GM12878 (cell line): Measurements from ENCODE around the gene RAB4B. TPM values are rescaled to one million over a fixed set of nuclear protein-coding genes. Genes with fewer than 3 reads are reported as not detected.

Source experiments
- BCLAF1 ChIP-seq: fragments of 450-650 bp; IDR thresholded peaks from 2 replicates; pipeline ENCODE4 v1.6.1; 2017; ENCODE audit warnings: antibody characterized with exemption, mild to moderate bottlenecking, moderate library complexity
- CBX3 ChIP-seq: fragments of 200-600 bp; sonication (generic); IDR thresholded peaks from 2 replicates; pipeline ENCODE4 v1.6.1; 2016; ENCODE audit warnings: low read depth, borderline replicate concordance
- CEBPZ ChIP-seq: fragments of 150-350 bp; IDR thresholded peaks from 2 replicates; pipeline ENCODE4 v1.6.1; 2016; ENCODE audit warnings: low read depth, low read length
- EZH2 ChIP-seq: IDR thresholded peaks from 2 replicates; pipeline ENCODE4 v1.6.1; 2012; ENCODE audit warnings: low read depth, mild to moderate bottlenecking, control low read depth, inconsistent platforms, low read length, borderline replicate concordance; ENCODE audit not compliant: control insufficient read depth
- FOS ChIP-seq: IDR thresholded peaks from 3 replicates; pipeline ENCODE4 v1.6.1; 2011; ENCODE audit warnings: borderline replicate concordance; ENCODE audit not compliant: insufficient read length; ENCODE audit errors: extremely low read depth
- GABPA ChIP-seq: IDR thresholded peaks from 2 replicates; pipeline ENCODE4 v1.6.1; 2014; ENCODE audit warnings: antibody characterized with exemption, low read depth, mild to moderate bottlenecking, inconsistent platforms
- HDAC6 ChIP-seq: fragments of 200-600 bp; sonication (generic); IDR thresholded peaks from one replicate; pipeline ENCODE4 v1.8.0; 2017; ENCODE audit warnings: antibody characterized with exemption; ENCODE audit not compliant: unreplicated experiment
- MLLT1 ChIP-seq: fragments of 450-650 bp; IDR thresholded peaks from 2 replicates; pipeline ENCODE4 v1.6.1; 2016; ENCODE audit warnings: mild to moderate bottlenecking
- MYB ChIP-seq: fragments of 150-350 bp; IDR thresholded peaks from 2 replicates; pipeline ENCODE4 v1.6.1; 2014; ENCODE audit warnings: mild to moderate bottlenecking, low read depth, low read length, borderline replicate concordance
- PAX5 ChIP-seq: IDR thresholded peaks from 2 replicates; pipeline ENCODE4 v1.6.1; 2011; ENCODE audit warnings: low read depth, low read length, borderline replicate concordance
- PAX8 ChIP-seq: fragments of 450-650 bp; IDR thresholded peaks from 2 replicates; pipeline ENCODE4 v1.6.1; 2017; ENCODE audit warnings: mild to moderate bottlenecking, moderate library complexity
- SMAD5 ChIP-seq: IDR thresholded peaks from 2 replicates; pipeline ENCODE4 v1.6.1; 2016; ENCODE audit warnings: antibody characterized with exemption, low read depth
- SMC3 ChIP-seq: IDR thresholded peaks from 2 replicates; pipeline ENCODE4 v1.6.1; 2011; ENCODE audit warnings: low read length, improper control_type of control experiment, borderline replicate concordance
- SREBF1 ChIP-seq: IDR thresholded peaks from 2 replicates; pipeline ENCODE4 v1.6.1; 2012; ENCODE audit warnings: mild to moderate bottlenecking, low read length
- STAT3 ChIP-seq: IDR thresholded peaks from 2 replicates; pipeline ENCODE4 v1.6.1; 2011; ENCODE audit warnings: low read depth, low read length, improper control_type of control experiment
- SUZ12 ChIP-seq: fragments of 200-600 bp; sonication (generic); IDR thresholded peaks from one replicate; pipeline ENCODE4 v1.6.1; 2018; ENCODE audit warnings: antibody characterized with exemption, mild to moderate bottlenecking; ENCODE audit not compliant: unreplicated experiment
- TARDBP ChIP-seq: IDR thresholded peaks from 2 replicates; pipeline ENCODE4 v1.6.1; 2016; ENCODE audit warnings: borderline replicate concordance
- ZBTB4 ChIP-seq: fragments of 450-650 bp; formaldehyde crosslinking; IDR thresholded peaks from 2 replicates; pipeline ENCODE4 v1.4.0; 2022; ENCODE audit warnings: mild to moderate bottlenecking, moderate library complexity
- ZZZ3 ChIP-seq: IDR thresholded peaks from 2 replicates; pipeline ENCODE4 v1.6.1; 2011; ENCODE audit warnings: low read depth; ENCODE audit not compliant: control insufficient read depth, insufficient read length
- polyA plus RNA-seq, 11 experiments: library from polyadenylated mRNA; depleted of rRNA in 4 of 11; unstranded in 6 of 11; stranded (reverse) in 5 of 11; fragments of >200 nt; fragmentation: Nextera tagmentation in 4 of 11; fragmentation: Illumina TruSeq in 1 of 11; extraction: Ambion mirVana in 4 of 11; extraction: Trizol in 1 of 11; gene quantifications; 1 replicate in 1 of 11; 2 replicates in 10 of 11; pipeline versions ENCODE4 v1.2.1 to v1.2.3, GENCODE V29; 2011 to 2016; ENCODE audit warnings: inconsistent platforms in 2 of 11, missing spikeins in 2 of 11, low read depth in 1 of 11
- total RNA-seq, 4 experiments: library from RNA; depleted of rRNA in 3 of 4; stranded (reverse); fragments of >200 nt in 3 of 4; fragmentation: Illumina TruSeq in 1 of 4; extraction: Trizol in 1 of 4; gene quantifications; 2 replicates each; pipeline versions ENCODE4 v1.2.1 to v1.2.3, GENCODE V29; 2013 to 2021

RAB4B gene
- total and polyA plus RNA-seq, 10 of the 15 experiments (the other 5 are each of a cell fraction or from before 2014, with no cell fraction given), result 0.60 to 51.5 (median 27.7) TPM

- no peak for TF ChIP-seq BCLAF1
- TF ChIP-seq FOS, result no peak
- TF ChIP-seq PAX8, result no peak
- no peak for TF ChIP-seq SMC3
- TF ChIP-seq MLLT1, result peak; percentile 99
- peak; percentile 73; the same call in 1 of the 2 replicates for TF ChIP-seq MYB
- no peak for TF ChIP-seq SMAD5
- no peak for TF ChIP-seq HDAC6
- TF ChIP-seq ZBTB4 (CRISPR knock-in tag), result no peak
- no peak for TF ChIP-seq STAT3
- TF ChIP-seq SUZ12, result no peak
- TF ChIP-seq CEBPZ, result no peak
- TF ChIP-seq GABPA, result no peak
- TF ChIP-seq EZH2, result no peak
- TF ChIP-seq PAX5, result peak; percentile 92
- TF ChIP-seq TARDBP, result no peak
- TF ChIP-seq SREBF1, result 0 out of 2 replicates have a peak, but pooled peaks have one; percentile 7
- TF ChIP-seq CBX3, result no peak
- TF ChIP-seq ZZZ3, result no peak
Measured at GRCh38 chr19:40776932-40777644, 959 bp upstream of the RAB4B start (continued).
